Suppressor macrophage treated with lipopolysaccharide for 4 hours (primary cell): ENCODE results near the gene TMEM86B.

Experiments used
- DNase-seq: peaks from one replicate; pipeline ENCODE4 v3.0.0-alpha.2; 2020

TMEM86B gene

DNA sequence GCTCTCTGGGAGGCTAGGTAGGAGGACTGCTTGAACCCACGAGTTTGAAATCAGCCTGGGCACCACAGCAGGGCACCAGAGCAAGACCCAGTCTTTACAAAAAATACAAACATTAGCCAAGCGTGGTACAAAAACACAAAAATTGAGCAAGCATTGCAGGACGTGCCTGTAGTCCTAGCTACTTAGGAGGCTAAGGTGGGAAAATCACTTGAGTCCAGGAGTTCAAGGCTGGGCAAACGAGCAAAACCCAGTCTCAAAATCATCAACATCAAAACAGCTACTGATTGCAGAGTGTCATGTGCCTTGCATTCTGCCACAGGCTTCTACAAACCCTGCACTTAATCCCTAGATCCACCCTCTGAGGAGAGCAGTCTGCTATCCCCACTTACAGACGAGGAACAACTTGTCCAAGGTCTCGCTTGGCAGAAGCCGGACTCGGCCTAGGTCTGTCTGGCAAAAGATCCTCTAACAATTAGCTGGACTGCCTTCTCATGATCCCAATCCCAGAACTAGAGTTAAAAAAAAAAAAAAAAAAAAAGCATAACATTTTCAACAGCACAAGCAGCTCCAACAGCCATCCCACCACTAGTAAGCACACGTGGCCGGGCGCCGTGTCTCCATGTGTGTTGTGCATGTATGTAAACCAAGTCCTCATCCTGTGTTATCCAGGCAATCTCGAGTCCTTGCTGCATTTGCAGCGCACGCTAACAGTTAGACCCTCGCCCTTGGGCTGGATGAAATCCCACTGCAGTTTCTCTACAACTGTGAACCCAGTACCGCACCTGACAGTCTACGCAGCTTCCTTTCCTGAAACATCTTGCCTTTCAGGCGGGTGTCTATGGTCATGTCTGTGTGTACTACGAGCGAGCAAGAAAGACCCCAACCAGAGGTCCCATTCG is 28.2 kb upstream of the TMEM86B start:
- no peak for DNase-seq

DNA sequence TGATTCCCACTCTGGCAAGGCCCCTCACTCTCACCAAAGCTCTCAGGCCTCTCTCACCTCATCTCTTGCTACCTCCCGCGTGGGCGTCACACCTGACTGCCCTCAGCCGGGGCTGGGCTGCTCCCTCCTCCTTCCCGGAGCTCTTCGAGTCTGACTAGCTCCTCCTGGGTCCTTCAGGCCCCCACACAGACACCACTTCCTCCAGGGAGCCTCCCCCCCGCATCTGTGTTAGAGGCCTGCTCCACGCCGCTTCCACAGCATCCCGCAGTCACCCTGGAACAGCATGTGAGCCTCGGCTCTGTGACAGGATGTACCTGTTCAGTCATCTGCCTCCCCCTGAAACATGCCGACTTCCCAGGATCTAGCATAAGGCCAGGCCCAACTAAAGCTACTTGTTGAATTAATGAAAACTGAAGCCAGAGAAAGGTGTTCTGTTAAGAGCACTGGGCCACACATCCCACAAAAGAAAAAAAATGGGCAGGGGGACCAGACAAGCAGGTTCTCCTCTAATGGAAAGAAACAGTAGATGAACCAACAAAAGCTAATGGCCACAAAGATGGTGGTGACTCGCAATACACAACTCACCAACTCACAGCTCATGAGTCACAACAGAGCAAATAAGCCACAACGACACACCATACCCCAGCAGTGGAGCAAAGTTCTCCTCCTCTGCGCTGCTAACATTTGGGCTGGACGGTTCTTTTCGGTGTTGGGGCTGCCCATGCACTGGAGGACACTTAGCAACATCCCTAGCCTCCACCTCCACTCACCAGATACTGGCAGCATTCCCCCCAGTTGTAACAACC is 27.3 kb upstream of the TMEM86B start:
- DNase-seq, result peak; percentile 58

DNA sequence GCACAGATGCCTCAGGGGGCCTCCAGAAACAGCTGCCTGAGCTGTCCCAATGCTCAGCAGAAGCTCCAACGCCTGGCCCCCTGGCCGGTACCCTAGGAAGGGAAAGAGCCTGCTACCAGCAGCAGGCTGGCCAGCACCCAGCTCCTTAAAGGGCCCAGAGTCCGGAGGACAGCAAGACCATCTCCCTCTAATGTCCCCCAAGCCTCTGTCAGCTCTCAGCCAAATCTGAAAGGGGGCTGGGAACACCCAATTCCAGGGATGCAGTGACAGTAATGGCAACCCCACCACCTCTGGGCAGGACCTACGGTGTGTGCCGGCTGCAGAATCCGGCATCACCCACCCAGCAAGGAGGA is 26.0 kb upstream of the TMEM86B start:
- DNase-seq, result no peak

DNA sequence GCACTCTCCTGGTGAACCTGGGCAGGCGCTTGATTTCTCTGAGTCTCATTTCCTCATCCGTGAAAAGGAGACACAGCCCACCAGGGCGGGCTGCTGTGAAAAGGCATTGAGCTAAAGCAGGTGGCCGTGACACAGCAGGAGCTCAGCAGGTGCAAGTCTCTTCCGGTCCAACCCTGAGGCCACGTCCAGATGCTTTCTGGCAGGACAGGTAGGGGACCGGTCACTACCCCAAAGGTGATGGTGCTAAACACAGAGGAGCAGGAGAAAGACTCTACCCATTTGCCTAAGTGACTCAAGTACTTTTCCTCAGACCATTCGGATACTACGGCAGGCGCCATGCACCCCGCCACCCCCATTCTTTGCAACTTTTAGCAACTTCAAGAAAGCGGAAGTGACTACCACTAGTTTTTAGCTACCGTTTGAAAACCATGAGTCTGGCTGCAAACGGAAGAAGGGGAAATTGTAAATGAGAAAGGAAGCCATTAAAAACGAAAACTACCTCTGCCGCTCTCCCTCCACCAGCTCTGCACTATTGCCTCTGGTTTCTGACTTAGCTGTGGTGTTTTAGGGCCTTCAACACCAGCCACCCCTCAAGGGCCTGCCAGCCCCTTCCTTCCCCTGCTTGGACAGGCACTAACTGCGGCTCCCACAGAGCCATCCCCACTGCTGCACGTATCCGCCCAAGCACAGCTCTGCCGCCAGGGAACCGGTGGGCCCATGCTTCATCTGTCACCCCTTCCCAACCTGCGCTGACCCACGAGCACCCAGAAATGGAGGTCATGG is 25.5 kb upstream of the TMEM86B start:
- peak; percentile 84 for DNase-seq

DNA sequence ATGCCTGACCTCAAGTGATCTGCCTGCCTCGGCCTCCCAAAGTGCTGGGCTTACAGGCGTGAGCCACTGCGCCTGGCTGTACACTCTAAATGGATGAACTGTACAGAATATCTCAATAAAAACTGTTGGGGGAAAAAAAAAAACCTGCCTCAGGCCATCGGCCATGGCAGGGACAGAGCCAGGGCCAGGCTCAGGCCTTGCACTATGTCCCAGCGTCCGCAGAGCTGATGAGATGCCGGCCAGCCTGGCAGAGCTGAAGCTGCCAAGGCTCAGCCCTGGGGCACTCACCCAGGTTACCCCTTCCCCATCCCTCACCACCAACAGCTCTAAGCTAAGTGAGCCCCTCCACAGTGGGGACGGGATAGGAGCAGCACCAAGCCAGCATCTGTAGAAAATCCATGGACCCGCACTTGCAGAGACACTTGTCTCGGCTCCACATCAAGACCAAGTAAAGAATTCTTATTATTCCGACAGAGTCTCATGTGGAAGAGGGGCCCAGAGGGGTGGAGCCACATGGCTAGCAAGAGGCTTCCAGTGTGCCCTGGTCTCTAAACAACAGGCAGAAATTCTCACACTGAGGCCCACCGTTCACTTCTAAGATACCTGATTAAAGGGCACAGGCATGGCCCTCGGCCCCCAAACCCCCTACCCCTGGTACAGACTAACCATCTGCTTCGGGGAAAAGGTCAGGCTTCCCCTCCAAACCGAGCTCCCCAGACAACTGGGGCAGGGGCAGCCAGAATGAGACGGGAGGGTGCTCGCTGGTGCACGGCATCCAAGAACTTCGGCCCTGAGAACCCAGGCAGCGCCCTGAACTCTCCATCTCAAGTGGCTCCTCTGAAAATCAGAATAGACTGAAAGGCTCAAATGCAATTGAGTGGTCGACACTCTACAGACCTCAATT is 24.4 kb upstream of the TMEM86B start:
- no peak for DNase-seq

DNA sequence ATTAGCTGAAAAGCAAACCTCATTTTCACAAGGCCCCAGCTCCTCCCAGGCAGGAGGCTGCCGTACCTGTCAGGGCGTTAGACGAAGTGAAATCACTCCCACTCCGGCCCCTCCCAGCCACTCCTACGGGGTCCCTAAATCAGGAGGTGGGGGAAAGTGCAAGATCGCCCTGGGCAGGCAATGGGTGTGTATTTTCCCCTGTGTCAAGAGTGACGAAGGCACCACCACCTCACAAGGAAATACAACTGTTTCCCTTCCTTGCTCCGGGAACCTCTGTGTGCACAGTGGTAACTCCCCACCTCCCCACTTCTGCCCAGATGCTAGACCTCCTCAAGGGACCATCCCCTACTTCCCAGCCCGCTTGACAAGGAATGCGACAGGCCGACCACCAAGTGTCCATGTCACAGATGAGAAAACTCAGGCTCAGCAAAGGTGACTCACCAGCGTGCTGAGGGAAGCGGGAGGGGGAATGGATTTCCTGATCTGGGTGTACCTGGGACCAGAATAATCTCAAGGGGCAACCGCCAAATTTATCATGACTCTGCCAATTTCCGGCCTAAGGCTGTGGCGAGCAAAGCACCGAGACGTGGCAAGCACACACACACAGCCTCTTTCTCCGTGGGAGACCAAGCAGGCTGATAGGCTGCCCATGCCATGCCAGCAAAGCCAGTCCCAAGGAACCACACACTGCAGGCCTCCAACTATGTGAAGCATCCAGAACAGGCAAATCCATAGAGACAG is 22.9 kb upstream of the TMEM86B start:
- DNase-seq, result no peak

DNA sequence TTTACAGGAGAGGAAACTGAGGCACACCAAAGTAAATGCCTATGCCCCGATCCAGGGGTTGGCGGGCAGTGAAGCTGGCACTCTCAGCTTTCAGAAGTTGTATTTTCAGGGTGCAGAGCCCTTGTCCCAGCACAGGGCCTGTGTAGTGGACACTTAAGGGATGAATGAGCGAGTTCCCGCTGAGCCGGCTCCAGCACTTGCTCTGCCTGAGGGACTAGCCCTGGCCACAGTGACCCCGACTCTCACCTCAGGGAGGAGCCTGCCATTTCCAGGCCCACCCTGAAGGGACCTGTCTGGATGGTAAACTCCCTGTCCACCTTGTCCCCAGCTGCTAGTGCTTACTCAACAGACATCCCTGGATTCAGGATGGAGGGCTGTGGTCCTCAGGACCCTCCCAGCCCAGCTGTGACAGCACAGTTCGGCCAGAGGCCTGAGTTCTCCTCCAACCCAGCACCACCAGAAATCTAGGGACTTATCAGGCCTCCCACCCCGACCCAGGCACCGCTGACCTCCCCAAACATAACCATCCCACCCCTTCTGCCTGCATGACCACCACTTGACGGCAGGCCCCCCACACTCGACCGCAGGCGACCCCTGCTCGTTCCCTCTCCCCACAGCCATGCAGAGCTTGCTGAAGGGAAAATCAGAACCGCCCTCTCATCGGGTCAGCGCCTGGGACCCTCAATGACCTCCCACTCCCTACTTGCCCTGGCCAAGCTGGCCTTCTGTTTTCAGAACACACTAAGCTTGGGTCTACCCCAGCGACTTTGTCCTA is 21.9 kb upstream of the TMEM86B start:
- DNase-seq, result no peak

DNA sequence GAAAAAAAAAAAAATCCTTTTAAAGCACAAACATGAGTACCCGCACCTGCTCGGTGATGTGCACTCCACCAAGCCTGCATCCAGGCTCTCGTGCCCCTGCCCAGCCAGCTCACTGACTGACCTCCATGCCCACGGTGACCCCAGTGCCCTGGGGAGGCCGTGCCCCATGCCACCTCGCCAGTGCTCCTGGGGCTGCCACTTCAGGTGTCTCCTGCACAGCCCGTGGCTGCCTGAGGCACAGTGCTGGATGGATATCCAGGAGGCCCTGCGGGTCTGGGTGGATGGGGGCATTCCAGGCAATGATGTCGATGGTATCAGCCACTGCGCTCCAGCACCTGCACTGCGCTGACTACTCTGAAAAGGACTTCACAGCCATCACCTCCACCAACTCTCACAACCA is 21.3 kb upstream of the TMEM86B start:
- no peak for DNase-seq

DNA sequence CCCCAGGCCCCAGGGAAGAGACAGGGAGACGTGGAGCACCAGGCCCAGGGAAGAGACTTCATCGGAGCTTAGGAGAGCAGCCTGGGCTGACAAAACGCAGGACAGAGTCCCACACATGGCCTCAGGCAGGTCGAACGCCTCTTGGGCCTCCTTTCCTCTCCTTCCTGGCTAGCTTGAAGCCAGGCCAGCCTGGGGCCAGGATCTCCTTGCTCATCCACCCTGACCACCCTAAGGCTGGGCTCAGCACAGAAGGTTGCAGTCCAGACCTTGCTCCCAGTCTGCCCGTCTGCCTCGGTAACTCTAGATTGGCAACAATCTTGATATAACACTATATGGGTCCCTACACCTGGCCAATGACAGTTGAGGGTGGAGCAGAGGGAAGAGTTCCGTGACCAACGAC is 20.1 kb upstream of the TMEM86B start:
- no peak for DNase-seq

DNA sequence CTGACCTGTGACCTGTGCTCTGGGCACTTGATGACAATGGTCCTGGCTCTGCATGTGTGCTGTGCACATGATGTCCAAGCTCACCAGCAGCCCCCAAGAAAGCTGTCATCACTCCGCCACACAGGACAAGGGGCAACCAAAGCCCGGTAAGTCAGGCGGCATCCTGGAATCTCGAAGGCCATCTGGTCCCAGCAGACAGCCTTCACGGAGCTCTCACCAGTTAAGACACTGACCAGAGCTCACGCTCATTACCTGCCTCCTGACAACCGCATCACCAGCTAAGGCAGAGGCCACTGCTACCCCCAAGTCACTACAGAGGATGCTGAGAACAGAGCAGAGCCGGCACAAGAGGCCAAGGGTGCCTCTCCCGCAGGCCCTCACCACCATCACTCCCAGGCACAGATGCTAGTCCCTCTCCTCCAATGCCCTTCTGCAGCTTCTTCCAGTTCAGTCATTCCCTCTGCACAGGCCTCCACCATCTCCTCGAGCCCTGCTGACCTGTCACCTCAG is 19.7 kb upstream of the TMEM86B start:
- DNase-seq, result no peak

DNA sequence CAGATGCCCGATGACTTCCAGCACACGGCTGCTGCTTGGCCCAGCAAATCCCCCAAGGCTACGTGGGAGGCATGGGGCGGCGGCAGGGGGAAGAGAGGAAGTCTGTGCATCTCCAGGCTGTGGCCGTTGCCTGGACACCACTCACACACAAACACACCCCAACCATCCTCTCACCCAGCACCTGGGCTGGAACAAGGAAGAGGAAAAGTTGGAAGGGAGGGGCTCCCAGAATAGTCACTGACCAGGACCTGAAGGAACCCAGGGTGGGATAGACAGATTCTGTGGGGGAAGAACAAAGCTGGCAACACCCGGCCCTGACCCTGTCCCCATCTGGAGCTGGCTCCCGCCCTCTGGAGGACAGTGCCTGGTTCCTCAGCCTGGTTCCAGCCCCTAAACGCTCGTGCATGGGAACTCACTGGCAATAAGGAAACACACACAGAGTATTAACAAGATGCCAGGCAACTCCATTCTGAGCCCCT is 19.1 kb upstream of the TMEM86B start:
- DNase-seq, result peak; percentile 31

DNA sequence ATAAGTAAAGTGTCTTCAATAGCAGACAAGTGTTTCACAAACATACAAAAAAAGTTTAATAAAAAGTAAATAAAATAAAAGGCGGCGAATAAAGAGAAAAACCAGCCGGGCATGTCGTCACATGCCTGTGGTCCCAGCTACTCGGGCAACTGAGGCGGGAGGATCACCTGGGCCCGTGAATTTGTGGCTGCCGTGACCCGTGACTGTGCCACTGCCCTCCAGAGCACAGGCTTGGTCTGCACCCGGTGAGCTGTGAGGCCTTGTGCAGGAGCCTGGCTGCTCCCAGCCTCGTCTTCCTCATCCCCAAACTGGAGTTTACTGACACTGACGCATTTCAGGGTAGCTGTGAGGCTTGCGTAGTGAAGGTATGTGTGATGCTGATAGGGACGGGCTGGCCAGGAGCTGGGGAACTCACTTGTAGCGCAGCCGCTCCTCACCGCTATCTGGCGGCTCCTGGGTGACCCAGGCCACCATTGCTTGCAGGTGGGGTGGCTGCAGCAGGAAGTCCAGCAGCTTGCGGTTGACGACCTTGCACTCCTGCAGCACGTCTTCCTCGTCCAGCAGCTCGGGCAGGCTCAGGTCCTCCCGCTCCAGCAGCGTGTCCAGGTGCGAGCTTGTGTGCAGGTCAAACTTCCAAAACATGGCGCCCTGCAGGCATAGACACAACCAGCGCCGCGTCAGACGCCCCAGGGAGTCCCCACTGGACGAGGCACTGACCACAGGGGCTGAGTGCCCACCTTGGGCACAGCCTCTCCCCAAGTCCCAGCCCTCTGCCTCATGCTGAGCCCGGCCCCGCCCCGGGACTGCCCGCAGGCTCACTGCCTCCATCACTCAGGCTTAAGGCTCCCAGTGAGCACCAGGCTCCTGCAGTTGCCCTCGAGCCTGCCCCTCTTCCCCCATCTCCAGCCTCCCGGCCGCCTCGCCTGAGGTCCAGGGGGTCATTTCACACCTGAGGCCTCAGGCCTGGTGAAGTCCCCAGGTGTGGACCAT is 18.2 kb upstream of the TMEM86B start:
- no peak for DNase-seq

DNA sequence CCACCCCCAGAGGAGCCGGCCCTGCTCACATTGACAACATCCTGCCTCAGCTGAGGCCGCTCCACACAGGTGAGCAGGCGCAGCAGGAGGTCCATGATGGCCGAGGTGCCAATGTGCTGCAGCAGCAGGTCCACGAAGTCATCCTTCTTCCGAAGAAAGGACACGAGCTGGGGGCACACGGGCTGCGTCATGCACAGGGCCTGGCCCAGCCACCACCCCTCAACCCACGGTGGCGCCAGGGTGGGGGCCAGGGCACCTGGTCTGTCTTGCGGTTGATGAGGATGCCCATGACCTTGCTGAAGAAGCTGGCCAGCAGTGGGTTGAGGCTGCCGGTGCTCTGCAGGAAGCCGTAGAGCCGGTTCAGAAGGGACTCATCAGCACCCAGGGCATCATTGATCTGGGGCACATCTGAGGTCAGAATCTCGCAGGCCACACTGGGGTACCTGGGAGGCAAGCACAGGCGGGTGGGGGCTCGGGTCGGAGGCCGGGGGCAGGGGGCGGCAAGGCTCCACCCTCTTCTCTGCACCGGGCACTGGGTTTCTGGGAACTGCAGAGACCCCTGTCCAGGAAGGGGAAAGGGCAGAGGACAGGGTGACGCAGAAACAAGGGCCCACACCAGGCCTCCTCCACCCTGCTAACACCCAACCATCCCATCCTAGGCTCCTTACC is 16.8 kb upstream of the TMEM86B start:
- no peak for DNase-seq

DNA sequence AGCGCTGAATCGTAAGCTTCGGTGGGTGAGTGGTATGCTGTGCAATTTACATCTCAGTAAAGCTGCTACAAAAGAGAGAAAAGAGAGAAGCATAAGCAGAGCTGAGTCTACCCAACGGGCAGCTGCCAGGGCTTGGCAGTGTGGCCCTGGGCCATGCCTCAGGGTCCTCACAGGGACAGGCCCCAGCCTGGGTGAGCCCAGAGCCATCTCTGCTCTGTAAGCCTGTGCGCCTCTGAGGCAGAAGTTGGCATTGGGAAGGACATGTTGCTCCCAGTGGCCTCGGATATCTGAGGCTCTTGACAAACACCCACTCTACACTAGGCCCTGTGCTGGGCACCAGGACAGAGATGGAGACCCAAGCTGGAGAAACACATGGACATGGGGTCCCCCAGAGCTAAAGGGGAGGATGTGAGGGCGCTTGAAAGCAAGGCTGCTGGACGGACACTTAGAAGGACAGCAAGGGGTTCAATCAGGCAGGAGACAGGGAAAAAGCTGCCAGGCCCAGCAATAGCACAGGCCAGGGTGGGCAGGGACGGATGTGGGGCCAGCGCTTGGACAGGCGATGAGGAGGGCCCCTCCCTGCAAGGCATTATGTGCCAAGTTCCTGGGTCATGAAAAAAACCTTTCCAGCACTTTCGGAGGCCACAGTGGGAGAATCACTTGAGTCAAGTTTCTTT is 15.6 kb upstream of the TMEM86B start:
- no peak for DNase-seq

DNA sequence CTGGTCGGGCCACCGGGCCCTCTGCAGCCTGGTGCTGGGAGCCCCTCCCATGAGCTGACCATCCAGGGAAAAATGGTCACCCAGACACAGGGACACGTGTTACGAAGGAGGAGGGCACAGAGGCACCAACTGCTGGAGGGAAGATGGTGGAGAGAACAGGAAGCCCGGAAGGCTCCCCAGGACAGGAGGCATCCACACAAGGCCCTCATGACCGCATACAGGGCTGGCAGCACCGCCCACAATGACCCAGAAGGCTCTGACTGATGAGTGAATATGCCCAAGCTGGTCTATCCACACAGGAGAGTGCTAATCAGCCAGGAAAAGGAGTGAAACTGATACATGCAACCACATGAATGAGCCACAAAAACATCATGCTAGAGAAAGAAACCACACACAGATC is 14.0 kb upstream of the TMEM86B start:
- DNase-seq, result no peak

DNA sequence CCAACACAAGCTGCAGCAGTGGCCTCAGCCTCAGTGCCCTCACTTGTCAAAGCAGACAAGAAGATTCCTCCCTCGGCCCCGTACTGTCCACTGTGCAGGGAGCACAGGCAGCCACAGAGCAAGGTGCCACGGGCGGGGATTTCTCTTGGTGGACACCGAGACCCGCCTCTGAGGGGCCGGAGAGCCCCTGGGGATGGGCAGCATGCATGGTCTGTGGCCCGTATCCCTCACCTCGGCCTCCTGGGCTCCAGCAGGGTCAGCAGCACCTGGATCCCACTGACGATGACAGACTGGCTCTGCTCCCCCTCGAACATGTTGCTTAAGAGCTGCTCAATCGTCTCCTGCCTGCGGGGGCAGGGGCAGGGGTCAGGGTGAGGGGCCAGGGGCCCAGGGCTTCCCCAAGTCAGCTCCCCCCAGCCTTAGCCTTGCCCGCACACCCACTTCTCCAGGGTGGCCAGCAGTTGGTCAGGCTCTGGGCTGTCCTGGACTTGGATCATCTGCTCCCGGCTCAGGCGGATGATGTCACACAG is 13.4 kb upstream of the TMEM86B start:
- DNase-seq, result no peak

DNA sequence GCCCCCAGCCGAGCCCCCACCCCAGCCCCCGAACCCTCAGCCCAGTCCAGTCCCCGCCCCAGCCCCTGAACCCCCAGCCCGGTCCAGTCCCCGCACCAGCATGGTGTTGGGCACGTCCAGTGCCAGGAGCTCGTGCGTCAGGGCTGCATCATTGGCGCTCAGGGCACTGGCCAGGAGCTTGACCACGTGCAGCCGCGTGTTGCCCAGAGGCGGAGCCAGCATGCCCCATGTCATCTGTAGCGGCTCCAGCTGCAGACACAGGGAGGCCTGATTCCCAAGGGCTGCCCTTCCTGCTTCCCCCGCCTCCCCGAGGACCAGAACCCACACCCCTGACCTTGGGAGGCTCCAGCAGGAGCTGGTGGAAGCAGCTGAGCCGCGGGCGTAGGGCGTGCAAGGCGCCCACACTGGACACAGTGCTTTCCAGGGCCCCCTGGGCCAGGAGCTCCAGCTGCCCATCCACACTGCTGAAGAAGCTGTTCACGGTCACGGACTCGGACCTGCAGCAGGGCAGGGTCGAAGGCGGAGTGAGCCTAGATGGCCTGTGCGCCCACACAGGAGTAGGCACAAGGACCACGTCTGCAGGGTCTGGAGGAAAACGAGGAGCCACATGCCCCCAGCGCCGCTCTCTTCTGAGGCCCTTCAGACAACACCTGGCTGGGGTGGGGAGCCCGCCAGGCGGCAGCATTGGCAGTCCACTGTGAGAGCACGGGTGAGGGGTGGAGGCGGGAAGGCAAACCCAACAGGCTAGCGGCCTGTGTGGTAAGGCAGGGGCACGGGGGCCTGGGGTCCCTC is 12.8 kb upstream of the TMEM86B start:
- DNase-seq, result no peak
